AG09319 (cell line): ENCODE measurements around the gene ZNF277.

ENCODE experiments used
- DNase-seq: peaks from one replicate; pipeline ENCODE4 v3.0.0-alpha.2; 2010; ENCODE audit warnings: low read depth; ENCODE audit errors: extremely low read depth
- CTCF ChIP-seq: IDR thresholded peaks from 2 replicates; pipeline ENCODE4 v1.5.1; 2011; ENCODE audit warnings: low read depth, mild to moderate bottlenecking, inconsistent platforms, low read length, moderate library complexity

The ZNF277 gene

GRCh38 chr7:112254156-112254555 lies 47.7 kb downstream of the ZNF277 start:
- no peak for TF ChIP-seq CTCF

GRCh38 chr7:112254709-112255387 lies 48.4 kb downstream of the ZNF277 start:
- no peak for DNase-seq
- TF ChIP-seq CTCF: no peak

More at GRCh38 chr7:112254156-112254555, 47.7 kb downstream of the ZNF277 start:
- DNase-seq: no peak

GRCh38 chr7:112255388-112255720 lies 48.9 kb downstream of the ZNF277 start:
- no peak for TF ChIP-seq CTCF
- DNase-seq: no peak

GRCh38 chr7:112257073-112257472 lies 50.6 kb downstream of the ZNF277 start:
- TF ChIP-seq CTCF: no peak
- DNase-seq: no peak

- no peak for TF ChIP-seq CTCF
- DNase-seq: no peak
Measured at GRCh38 chr7:112260911-112261310, 54.4 kb downstream of the ZNF277 start.

GRCh38 chr7:112262036-112262435 lies 55.5 kb downstream of the ZNF277 start:
- DNase-seq: no peak
- TF ChIP-seq CTCF: no peak

GRCh38 chr7:112262855-112263487 lies 56.5 kb downstream of the ZNF277 start:
- no peak for DNase-seq
- TF ChIP-seq CTCF: no peak
